Neural progenitor cell (in vitro differentiated cells): ENCODE measurements around the gene DOK3. TPM values are rescaled to one million over a fixed set of nuclear protein-coding genes. Genes with fewer than 3 reads are reported as not detected.

Source experiments
- DNase-seq: peaks from one replicate; pipeline ENCODE4 v3.0.0-alpha.2; 2016; ENCODE audit warnings: low spot score
- H2AFZ ChIP-seq: fragments of 200-600 bp; sonication (generic); replicated peaks from 2 replicates; pipeline ENCODE4 v1.6.1; 2016; ENCODE audit warnings: antibody characterized with exemption
- H3F3A ChIP-seq: fragments of 200-600 bp; sonication (generic); 2 replicates; pipeline ENCODE4 v1.6.1; 2016; ENCODE audit warnings: antibody characterized with exemption, low read depth
- H3K27ac ChIP-seq: fragments of 200-600 bp; sonication (generic); 2 replicates; pipeline ENCODE4 v1.5.1; 2016; ENCODE audit warnings: mild to moderate bottlenecking
- H3K27me3 ChIP-seq: fragments of 200-600 bp; sonication (generic); 2 replicates; pipeline ENCODE4 v1.6.1; 2016; ENCODE audit warnings: mild to moderate bottlenecking, moderate library complexity
- H3K36me3 ChIP-seq: fragments of 200-600 bp; sonication (generic); 2 replicates; pipeline ENCODE4 v1.5.1; 2016
- H3K4me1 ChIP-seq: fragments of 200-600 bp; sonication (generic); 2 replicates; pipeline ENCODE4 v1.6.1; 2016; ENCODE audit warnings: mixed run types
- H3K4me2 ChIP-seq: fragments of 200-600 bp; sonication (generic); 2 replicates; pipeline ENCODE4 v1.6.1; 2016
- H3K4me3 ChIP-seq: fragments of 200-600 bp; sonication (generic); 2 replicates; pipeline ENCODE4 v1.5.1; 2016
- H3K79me2 ChIP-seq: fragments of 200-600 bp; sonication (generic); 2 replicates; pipeline ENCODE4 v1.6.1; 2016; ENCODE audit warnings: low read depth
- H3K9ac ChIP-seq: fragments of 200-600 bp; sonication (generic); 2 replicates; pipeline ENCODE4 v1.6.1; 2016
- H3K9me3 ChIP-seq: fragments of 200-600 bp; sonication (generic); 2 replicates; pipeline ENCODE4 v1.5.1; 2016; ENCODE audit warnings: low read depth
- H4K20me1 ChIP-seq: fragments of 200-600 bp; sonication (generic); 2 replicates; pipeline ENCODE4 v1.6.1; 2016; ENCODE audit warnings: low read depth
- H3K27ac Mint-ChIP-seq: 3 replicates; pipeline ENCODE4 v1.8.0; 2021; ENCODE audit warnings: mixed read lengths
- H3K27me3 Mint-ChIP-seq: 2 replicates; pipeline ENCODE4 v1.8.0; 2022; ENCODE audit warnings: low read depth, mild to moderate bottlenecking, inconsistent platforms, moderate library complexity, mixed read lengths; ENCODE audit not compliant: insufficient read depth
- H3K36me3 Mint-ChIP-seq: 3 replicates; pipeline ENCODE4 v1.8.0; 2021; ENCODE audit warnings: mixed read lengths
- H3K4me1 Mint-ChIP-seq: 3 replicates; pipeline ENCODE4 v1.8.0; 2021; ENCODE audit warnings: mixed read lengths
- H3K4me3 Mint-ChIP-seq: 3 replicates; pipeline ENCODE4 v1.8.0; 2021; ENCODE audit warnings: mild to moderate bottlenecking, moderate library complexity, mixed read lengths
- H3K9me3 Mint-ChIP-seq: 3 replicates; pipeline ENCODE4 v1.8.0; 2020; ENCODE audit warnings: mixed read lengths
- CTCF ChIP-seq: fragments of 200-600 bp; sonication (generic); IDR thresholded peaks from 2 replicates; pipeline ENCODE4 v1.5.1; 2017; ENCODE audit warnings: antibody characterized with exemption, mild to moderate bottlenecking
- EZH2 ChIP-seq: fragments of 200-600 bp; sonication (generic); IDR thresholded peaks from 2 replicates; pipeline ENCODE4 v1.6.1; 2017; ENCODE audit warnings: antibody characterized with exemption, mild to moderate bottlenecking, moderate library complexity
- EZH2phosphoT487 ChIP-seq: fragments of 200-600 bp; sonication (generic); IDR thresholded peaks from 2 replicates; pipeline ENCODE4 v1.6.1; 2017; ENCODE audit warnings: antibody characterized with exemption
- total RNA-seq: library from RNA; depleted of rRNA; stranded (reverse); fragments of >200 nt; gene quantifications from 2 replicates; pipeline ENCODE4 v1.2.3, GENCODE V29; 2015; ENCODE audit warnings: low replicate concordance

The DOK3 gene
- total RNA-seq, 1 donor from 2014 or later: 0.54 TPM

GRCh38 chr5:177474002-177474476 is 35.6 kb downstream of the DOK3 start:
- Histone ChIP-seq H4K20me1 (peaks cover 39% of the 10 kb centered on the region), H3K79me2 (peaks cover 39% of the 10 kb centered on the region), H3K27ac (no peak overlapping the region), H3K4me1 (peaks cover 38% of the 10 kb centered on the region), H3F3A (peaks cover 40% of the 10 kb centered on the region), H3K9ac (no peak overlapping the region), H3K27me3 (no peaks in the 10 kb centered on the region), H3K4me3 (peak overlapping the region; percentile 100), H3K4me2 (peak overlapping the region; percentile 99), H2AFZ (no peak overlapping the region), H3K9me3 (no peaks in the 10 kb centered on the region), H3K36me3 (no peaks in the 10 kb centered on the region)
- Mint-ChIP-seq H3K9me3 (no peaks in the 10 kb centered on the region), H3K27ac (peak overlapping the region; percentile 72), H3K4me3 (peak overlapping the region; percentile 83), H3K36me3 (peaks cover 13% of the 10 kb centered on the region), H3K4me1 (peaks cover 62% of the 10 kb centered on the region), H3K27me3 (peaks cover 28% of the 10 kb centered on the region)
- no peak for TF ChIP-seq CTCF
- no peak for TF ChIP-seq EZH2phosphoT487
- TF ChIP-seq EZH2: no peak
- no peak for DNase-seq

- Mint-ChIP-seq H3K27ac (peak within 1 kb of the TSS; percentile 72), H3K27me3 (peaks cover 27% of the 10 kb centered on the region), H3K9me3 (no peaks in the 10 kb centered on the region), H3K4me1 (peaks cover 62% of the 10 kb centered on the region), H3K36me3 (peaks cover 8% of the 10 kb centered on the region), H3K4me3 (peak within 1 kb of the TSS; percentile 90)
- peaks cover 38% of the 10 kb centered on the region for H3K4me1 ChIP-seq
- H3K36me3 ChIP-seq: no peaks in the 10 kb centered on the region
- H3F3A ChIP-seq: peaks cover 41% of the 10 kb centered on the region
- peaks cover 45% of the 10 kb centered on the region for H3K79me2 ChIP-seq
- no peak within 1 kb of the TSS for H2AFZ ChIP-seq
- peak within 1 kb of the TSS; percentile 100 for H3K4me3 ChIP-seq
- peak within 1 kb of the TSS; percentile 93 for H3K9ac ChIP-seq
- H3K4me2 ChIP-seq: peak within 1 kb of the TSS; percentile 99
- no peaks in the 10 kb centered on the region for H3K27me3 ChIP-seq
- H3K9me3 ChIP-seq: no peaks in the 10 kb centered on the region
- peaks cover 45% of the 10 kb centered on the region for H4K20me1 ChIP-seq
- TF ChIP-seq CTCF (no peak), EZH2phosphoT487 (no peak), EZH2 (no peak)
- DNase-seq: peak; percentile 89
- peak within 1 kb of the TSS; percentile 95 for H3K27ac ChIP-seq
Measured at GRCh38 chr5:177473443-177474001, 36.1 kb downstream of the DOK3 start, which contains the start of gene DBN1. Gene DBN1, minus strand, starts transcription at chr5:177473634. Its CDS starts 113 bp downstream, at chr5:177473521.

- Histone ChIP-seq H3K4me1 (peaks cover 38% of the 10 kb centered on the region), H2AFZ (no peak overlapping the region), H3K27ac (peak overlapping the region; percentile 95), H4K20me1 (peaks cover 52% of the 10 kb centered on the region), H3K4me2 (peak overlapping the region; percentile 99), H3K79me2 (peaks cover 52% of the 10 kb centered on the region), H3F3A (peaks cover 46% of the 10 kb centered on the region), H3K4me3 (peak overlapping the region; percentile 100), H3K36me3 (no peaks in the 10 kb centered on the region), H3K9me3 (no peaks in the 10 kb centered on the region), H3K9ac (peak overlapping the region; percentile 93), H3K27me3 (no peaks in the 10 kb centered on the region)
- H3K36me3 Mint-ChIP-seq: peaks cover 12% of the 10 kb centered on the region
- peaks cover 59% of the 10 kb centered on the region for H3K4me1 Mint-ChIP-seq
- DNase-seq: peak; percentile 84
- H3K9me3 Mint-ChIP-seq: no peaks in the 10 kb centered on the region
- H3K27ac Mint-ChIP-seq: peak overlapping the region; percentile 82
- H3K4me3 Mint-ChIP-seq: peak overlapping the region; percentile 90
- peaks cover 25% of the 10 kb centered on the region for H3K27me3 Mint-ChIP-seq
- TF ChIP-seq EZH2phosphoT487 (no peak), EZH2 (no peak), CTCF (no peak)
Measured at GRCh38 chr5:177472460-177473442, 36.9 kb downstream of the DOK3 start.
